ENCODE results near the gene VDR.

DNA sequence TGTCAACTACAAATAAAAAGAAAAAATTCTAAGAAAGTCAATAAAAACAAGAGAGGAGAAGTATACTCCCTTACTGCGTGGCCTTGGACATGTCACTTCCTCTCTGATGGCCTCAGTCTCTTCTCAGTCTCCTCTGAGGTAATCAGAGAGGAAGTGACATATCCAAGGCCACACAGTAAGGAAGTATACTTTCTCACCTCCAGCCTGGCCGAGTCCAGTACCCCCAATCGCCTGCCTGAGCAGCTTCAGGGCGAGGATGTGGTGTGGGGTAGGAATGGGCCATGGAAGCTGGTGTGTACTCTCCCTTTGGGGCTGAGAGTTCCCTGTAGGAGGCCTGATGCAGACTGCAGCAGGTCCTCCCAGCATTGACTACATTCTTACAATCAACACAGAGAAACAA lies 15.8 kb downstream of the VDR start:
- no peak for TF ChIP-seq YY1 (IDR thresholded peaks at IDR 0.05; ENCODE audit: insufficient read depth, insufficient read length)
- TF ChIP-seq SUZ12 (IDR thresholded peaks at IDR 0.05; ENCODE audit: extremely low read depth, insufficient read depth, insufficient read length): no peak

Data from NT2/D1 (cell line).